Psoas muscle (tissue), 8 donors: ENCODE results near the gene ETAA1. TPM values are rescaled to one million over a fixed set of nuclear protein-coding genes. Genes with fewer than 3 reads are reported as not detected.

Experiments used
- ATAC-seq, 4 donors: fragments of 200-7000 bp; cut with Tn5 transposase; one replicate each; pipeline ENCODE4 v1.9.1; 2020; ENCODE audit warnings: moderate library complexity in 3 of 4, mild to moderate bottlenecking in 2 of 4
- DNase-seq, 2 donors: peaks; one replicate each; pipeline ENCODE4 v3.0.0-alpha.2; 2020
- H3K27ac ChIP-seq: fragments of 200-600 bp; one replicate; pipeline ENCODE4 v1.8.0; 2022
- H3K27me3 ChIP-seq, 3 donors: fragments of 200-600 bp in 1 of 3; one replicate each; pipeline versions ENCODE4 v1.6.1 to v1.8.0; 2013 to 2022; ENCODE audit warnings: low read length in 2 of 3, mild to moderate bottlenecking in 2 of 3, moderate library complexity in 1 of 3; ENCODE audit not compliant: insufficient read depth in 3 of 3
- H3K36me3 ChIP-seq, 2 donors: fragments of 200-600 bp in 1 of 2; one replicate each; pipeline versions ENCODE4 v1.6.1 to v1.8.0; 2013 to 2022; ENCODE audit warnings: low read depth in 1 of 2, mild to moderate bottlenecking in 1 of 2, moderate library complexity in 1 of 2; ENCODE audit not compliant: insufficient read depth in 1 of 2
- H3K4me1 ChIP-seq: fragments of 200-600 bp; one replicate; pipeline ENCODE4 v1.8.0; 2022
- H3K4me3 ChIP-seq: fragments of 200-600 bp; one replicate; pipeline ENCODE4 v1.8.0; 2022; ENCODE audit warnings: mild to moderate bottlenecking
- H3K9me3 ChIP-seq: fragments of 200-600 bp; one replicate; pipeline ENCODE4 v1.8.0; 2022
- CTCF ChIP-seq: fragments of 200-600 bp; IDR thresholded peaks from one replicate; pipeline ENCODE4 v1.8.0; 2022; ENCODE audit warnings: antibody characterized with exemption
- WGBS, 3 donors: extraction: QIAGEN DNeasy Blood & Tissue Kit; methylation state at CpG; one replicate each; pipeline versions ENCODE4 v1.1.6 to v1.1.7; 2013; 5-methylcytosine and 5-hydroxymethylcytosine counted together
- intact Hi-C, 2 donors: fragments of 100-400 bp; cut with DNase I; formaldehyde crosslinking; loops; one replicate each; pipeline versions ENCODE4 v1.11.0 to v1.14.2; 2022
- long read RNA-seq, 2 donors: library from polyadenylated mRNA; unstranded; transcript quantifications; one replicate each; pipeline ENCODE4 v2.0.0, GENCODE V29; 2021
- polyA plus RNA-seq, 3 donors: library from polyadenylated mRNA; stranded (reverse); fragments of 200-250 nt; gene quantifications; one replicate each; pipeline ENCODE4 v1.2.3, GENCODE V29; 2013
- total RNA-seq, 4 donors: library from RNA; stranded (reverse); fragmentation: NEBNext Ultra II Directional in 2 of 4; extraction: Animal tissue kit (Norgen Biotek cat#: 25700) in 2 of 4; gene quantifications; one replicate each; pipeline versions ENCODE4 v1.2.1 to v1.2.4, GENCODE V29; 2021 to 2023
- donor health status: healthy with polysubstance abuse.
- donor health status: DM: no; HTN: no; CAD: no; lungs with moderate emphysema.
- donor health status: Bipolar disorder and iron deficiency.
- donor health status: healthy.
- donor health status: DM: yes; HTN: yes; CAD: no.
- donor health status: DM: no; HTN: no; CAD: no.
- donor health status: DM: no; HTN: no; CAD: no.
- donor health status: DM: yes; HTN: yes; CAD: no.

Gene ETAA1
- total RNA-seq (1 to 10 TPM; 2.7 to 3.6 (median 2.9) TPM), polyA plus RNA-seq (1 to 10 TPM; 1.9 to 3.8 (median 2.4) TPM)
- long read RNA-seq, donor 1: 0 reads
- long read RNA-seq, donor 2, partial matches to known transcripts: 1 of 4 reads
- long read RNA-seq, donor 2, other reads (novel, unspliced or antisense): 1 of 4 reads

GRCh38 chr2:67397143-67397986 lies at the start of gene ETAA1:
Gene ETAA1, plus strand, starts transcription at chr2:67397333. Its CDS starts 116 bp downstream, at chr2:67397449.
- no peak for TF ChIP-seq CTCF
- intact Hi-C loops: loop anchor here (10.0 kb wide), 4 partner anchors 77 to 963 kb away; partner anchors contain the start of gene MEIS1 (in 1 of the 2)
- no peaks in the 10 kb centered on the region for H3K9me3 ChIP-seq
- ATAC-seq: peak; percentile 100
- peak within 1 kb of the TSS; percentile 97 for H3K4me3 ChIP-seq
- 0 to 1% (median 0%) methylated on average over 51 to 61 of the region's 61 CpGs for WGBS, 3 donors
- H3K27me3 ChIP-seq: no peaks in the 10 kb centered on the region
- peaks cover 0 to 33% of the 10 kb centered on the region in 2 donors for H3K36me3 ChIP-seq
- peaks cover 4% of the 10 kb centered on the region for H3K4me1 ChIP-seq
- H3K27ac ChIP-seq: peak within 1 kb of the TSS; percentile 91
- peak; percentile 94 to 96 for DNase-seq

- no peaks in the 10 kb centered on the region for H3K4me1 ChIP-seq
- H3K9me3 ChIP-seq: no peaks in the 10 kb centered on the region
- H3K27ac ChIP-seq: no peak overlapping the region
- intact Hi-C loops: no loop called here
- DNase-seq (no peak), ATAC-seq (no peak)
- TF ChIP-seq CTCF: no peak
- no peaks in the 10 kb centered on the region for H3K36me3 ChIP-seq
- no peak overlapping the region for H3K4me3 ChIP-seq
- peaks cover 0 to 7% (median 0%) of the 10 kb centered on the region in 3 donors for H3K27me3 ChIP-seq
Measured at GRCh38 chr2:67366832-67367412, 30.2 kb upstream of the ETAA1 start.

GRCh38 chr2:67374481-67374880 lies 22.7 kb upstream of the ETAA1 start:
- H3K27ac ChIP-seq: no peak overlapping the region
- WGBS, 3 donors: 30 to 64% (median 43%) methylated on average over 2 of the region's 2 CpGs
- H3K27me3 ChIP-seq: no peaks in the 10 kb centered on the region
- ATAC-seq (no peak), DNase-seq (no peak)
- no peak for TF ChIP-seq CTCF
- H3K4me1 ChIP-seq: no peaks in the 10 kb centered on the region
- H3K9me3 ChIP-seq: no peaks in the 10 kb centered on the region
- intact Hi-C loops: no loop called here
- no peak overlapping the region for H3K4me3 ChIP-seq
- no peaks in the 10 kb centered on the region for H3K36me3 ChIP-seq

GRCh38 chr2:67374949-67375348 lies 22.2 kb upstream of the ETAA1 start:
- DNase-seq: no peak
- WGBS, 3 donors: 2 to 26% (median 8%) methylated on average over 1 of the region's 1 CpG
- Histone ChIP-seq H3K4me3 (no peak overlapping the region), H3K27me3 (no peaks in the 10 kb centered on the region), H3K36me3 (no peaks in the 10 kb centered on the region), H3K27ac (no peak overlapping the region), H3K9me3 (no peaks in the 10 kb centered on the region), H3K4me1 (no peaks in the 10 kb centered on the region)
- intact Hi-C loops: no loop called here
- ATAC-seq: no peak
- no peak for TF ChIP-seq CTCF
